GM18951 (cell line): ENCODE data around the gene SAMD4B.
"Not testable (repeated sequence)": the region's sequence is repeated elsewhere in the genome, so short reads cannot be mapped to it uniquely, and the experiment has no call there.

Source experiments
- POLR2A ChIP-seq: IDR thresholded peaks from 4 replicates; pipeline ENCODE4 v1.6.1; 2011; ENCODE audit warnings: mild to moderate bottlenecking; ENCODE audit not compliant: insufficient read length, insufficient read depth; ENCODE audit errors: extremely low read depth
- in situ Hi-C: fragments of 300-500 bp; cut with MboI; formaldehyde crosslinking; loops from one replicate; pipeline ENCODE4 v1.12.0; 2022; ENCODE audit warnings: low sequenced_read_pairs, mixed read lengths, inconsistent platforms; ENCODE audit not compliant: unreplicated experiment

SAMD4B gene

GRCh38 chr19:39377373-39378362 is 35.4 kb downstream of the SAMD4B start:
- in situ Hi-C loops: no loop called here
- TF ChIP-seq POLR2A: no peak

DNA sequence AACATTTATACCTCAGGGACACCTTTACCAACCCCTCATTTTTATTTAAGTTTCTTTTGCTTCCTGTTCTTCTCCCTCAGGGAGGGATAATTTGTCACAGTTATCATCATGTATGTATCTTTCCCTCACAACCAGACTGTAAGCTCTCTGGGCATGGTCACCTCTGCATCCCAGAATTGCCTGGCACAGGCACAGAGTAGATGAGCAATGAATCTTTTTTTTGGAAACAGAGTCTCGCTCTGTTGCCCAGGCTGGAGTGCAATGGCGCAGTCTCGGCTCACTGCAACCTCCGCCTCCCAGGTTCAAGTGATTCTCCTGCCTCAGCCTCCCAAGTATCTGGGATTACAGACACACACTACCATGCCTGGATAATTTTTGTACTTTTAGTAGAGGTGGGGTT is 37.1 kb downstream of the SAMD4B start:
- in situ Hi-C loops: not testable (repeated sequence)

DNA sequence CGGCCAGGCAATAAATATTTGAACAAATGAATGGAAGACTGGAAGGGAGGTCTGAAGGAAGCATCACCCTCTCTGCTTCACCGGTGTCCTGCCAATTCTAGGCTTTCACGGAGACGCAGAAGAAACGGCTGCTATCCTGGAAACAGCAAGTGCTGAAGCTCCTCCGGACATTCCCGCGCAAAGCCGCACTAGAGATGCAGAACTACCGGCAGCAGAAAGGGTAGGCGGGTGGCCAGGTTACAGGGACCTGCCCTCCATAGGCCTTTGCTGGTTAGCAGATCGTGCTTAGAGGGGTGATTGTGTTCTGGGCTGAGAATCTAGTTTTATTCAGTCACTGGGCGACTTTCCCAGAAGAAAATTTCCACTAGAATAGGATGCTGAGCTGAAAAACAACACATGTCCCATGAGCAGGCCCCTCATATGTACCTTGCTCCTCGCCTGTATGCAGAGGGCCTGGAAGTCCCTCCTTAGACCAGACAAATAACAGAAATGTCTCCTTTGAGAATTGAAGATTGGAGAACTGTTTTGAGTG is 37.7 kb downstream of the SAMD4B start:
- in situ Hi-C loops: no loop called here
- no peak for TF ChIP-seq POLR2A

DNA sequence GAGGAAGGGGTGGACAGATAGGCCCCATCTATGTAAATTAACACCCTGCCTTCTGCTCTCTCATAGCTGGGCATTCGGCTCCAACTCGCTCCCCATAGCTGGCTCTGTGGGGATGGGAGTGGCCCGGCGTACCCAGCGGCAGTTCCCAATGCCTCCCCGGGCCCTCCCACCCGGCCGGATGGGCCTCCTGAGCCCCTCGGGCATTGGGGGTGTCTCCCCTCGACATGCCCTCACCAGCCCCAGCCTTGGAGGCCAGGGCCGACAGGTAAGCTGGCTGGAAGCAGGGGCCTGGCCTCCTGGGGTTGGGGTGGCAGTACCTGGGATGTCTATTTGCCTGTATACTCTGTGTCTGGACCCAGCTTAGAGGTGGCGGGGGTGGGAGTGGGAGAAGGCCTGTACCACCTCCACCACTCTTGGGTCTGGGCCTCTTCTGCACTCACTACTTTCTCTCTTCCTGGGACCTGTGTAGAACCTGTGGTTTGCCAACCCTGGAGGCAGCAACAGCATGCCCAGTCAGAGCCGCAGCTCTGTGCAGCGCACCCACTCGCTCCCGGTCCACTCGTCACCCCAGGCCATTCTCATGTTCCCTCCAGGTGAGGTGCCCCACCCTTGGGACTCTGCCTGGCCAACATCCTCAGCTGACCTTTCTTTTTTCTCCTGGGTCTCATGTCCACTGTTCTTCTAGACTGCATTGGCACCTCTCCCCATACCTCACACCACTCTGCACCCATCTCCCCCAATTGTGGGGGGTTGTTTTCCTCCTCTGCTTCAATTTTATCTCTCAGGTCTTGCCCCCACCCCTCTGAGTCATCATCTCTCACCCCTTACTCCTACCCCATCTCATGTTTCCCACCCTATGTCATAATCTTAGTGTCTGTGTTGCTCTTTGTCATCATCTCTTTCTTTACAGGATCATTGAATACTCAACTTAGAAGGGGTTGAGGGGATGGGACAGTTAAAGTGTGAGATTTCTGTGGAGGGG is 38.6 kb downstream of the SAMD4B start:
- no peak for TF ChIP-seq POLR2A

GRCh38 chr19:39381910-39382611 is 39.8 kb downstream of the SAMD4B start:
- TF ChIP-seq POLR2A: no peak
- in situ Hi-C loops: no loop called here

More for the DNA sequence above, 38.6 kb downstream of the SAMD4B start:
- in situ Hi-C loops: no loop called here

- in situ Hi-C loops: no loop called here
- TF ChIP-seq POLR2A: no peak
These were observed 41.0 kb downstream of the SAMD4B start for GRCh38 chr19:39382991-39383828.

- no peak for TF ChIP-seq POLR2A
- in situ Hi-C loops: no loop called here
These were observed 42.8 kb downstream of the SAMD4B start for GRCh38 chr19:39384839-39385568.

- no peak for TF ChIP-seq POLR2A
- in situ Hi-C loops: no loop called here
These were observed 43.6 kb downstream of the SAMD4B start for GRCh38 chr19:39385629-39386411.

- in situ Hi-C loops: no loop called here
- no peak for TF ChIP-seq POLR2A
These were observed 44.3 kb downstream of the SAMD4B start for GRCh38 chr19:39386557-39386956.

GRCh38 chr19:39388657-39389056 is 46.4 kb downstream of the SAMD4B start:
- TF ChIP-seq POLR2A: no peak
- in situ Hi-C loops: no loop called here
